Measurements from ENCODE around the gene FMN1. TPM values are rescaled to one million over a fixed set of nuclear protein-coding genes. Genes with fewer than 3 reads are reported as not detected.

The FMN1 gene
- total and polyA plus RNA-seq, 2 donors from 2014 or later, result 0.71 to 44.8 TPM

DNA sequence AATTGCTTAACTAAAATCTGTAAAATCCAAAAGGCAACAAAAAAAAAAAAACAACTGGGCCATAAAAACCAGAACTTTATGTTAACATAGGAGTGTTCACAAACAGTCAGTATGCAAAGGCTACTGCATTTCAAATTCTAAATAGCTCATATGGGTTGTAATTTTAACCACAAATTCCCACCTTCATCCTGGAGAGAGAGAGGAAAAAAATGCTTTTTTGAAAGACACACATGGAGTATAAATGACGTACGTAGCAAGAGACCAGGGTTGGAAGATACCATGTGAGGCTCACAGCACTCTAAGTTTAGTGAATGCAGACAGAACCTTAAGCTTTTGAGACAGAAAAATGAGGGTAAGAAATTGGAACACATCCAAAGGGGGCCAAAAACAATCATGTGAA is 115.9 kb downstream of the FMN1 start:
- intact Hi-C loops (cut with DNase I), result no loop called here
- H3K9ac ChIP-seq (ENCODE audit: low read length in 3 of 3), result no peak overlapping the region
- no peak for FAIRE-seq

DNA sequence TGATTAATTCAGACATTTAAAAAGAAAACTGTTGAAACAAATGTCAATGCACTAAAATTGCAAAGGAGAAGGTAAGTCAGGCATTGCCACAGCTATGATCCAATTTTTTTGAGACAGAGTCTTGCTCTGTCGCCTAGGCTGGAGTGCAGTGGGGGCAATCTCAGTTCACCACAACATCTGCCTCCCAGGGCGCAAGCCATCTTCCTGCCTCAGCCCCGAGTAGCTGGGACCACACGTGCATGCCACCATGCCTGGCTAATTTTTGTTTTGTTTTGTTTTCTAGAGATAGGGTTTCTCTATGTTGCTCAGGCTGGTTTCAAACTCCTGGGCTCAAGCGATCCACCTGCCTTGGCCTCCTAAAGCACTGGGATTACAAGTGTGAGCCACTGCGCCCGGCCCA is 117.6 kb downstream of the FMN1 start:
- Histone ChIP-seq H3K4me3 (ENCODE audit: low read length in 3 of 3) (no peak overlapping the region), H3K27ac (ENCODE audit: low read depth in 2 of 2, low read length in 2 of 2) (no peak overlapping the region), H3K36me3 (ENCODE audit: control insufficient read depth in 2 of 3, insufficient read depth in 3 of 3, low read length in 3 of 3) (no peaks in the 10 kb centered on the region), H3K27me3 (ENCODE audit: control insufficient read depth, insufficient read depth, low read length) (no peaks in the 10 kb centered on the region), H3K9ac (ENCODE audit: low read length in 3 of 3) (no peak overlapping the region), H3K4me1 (ENCODE audit: control insufficient read depth in 2 of 3, insufficient read depth in 2 of 3, low read depth in 1 of 3, low read length in 3 of 3) (no peaks in the 10 kb centered on the region), H3K9me3 (ENCODE audit: control insufficient read depth in 2 of 3, insufficient read depth in 1 of 3, low read length in 3 of 3) (no peaks in the 10 kb centered on the region)
- FAIRE-seq (no peak), DNase-seq (no peak)
- intact Hi-C loops (cut with DNase I), result no loop called here
- TF ChIP-seq, protein P1, sequence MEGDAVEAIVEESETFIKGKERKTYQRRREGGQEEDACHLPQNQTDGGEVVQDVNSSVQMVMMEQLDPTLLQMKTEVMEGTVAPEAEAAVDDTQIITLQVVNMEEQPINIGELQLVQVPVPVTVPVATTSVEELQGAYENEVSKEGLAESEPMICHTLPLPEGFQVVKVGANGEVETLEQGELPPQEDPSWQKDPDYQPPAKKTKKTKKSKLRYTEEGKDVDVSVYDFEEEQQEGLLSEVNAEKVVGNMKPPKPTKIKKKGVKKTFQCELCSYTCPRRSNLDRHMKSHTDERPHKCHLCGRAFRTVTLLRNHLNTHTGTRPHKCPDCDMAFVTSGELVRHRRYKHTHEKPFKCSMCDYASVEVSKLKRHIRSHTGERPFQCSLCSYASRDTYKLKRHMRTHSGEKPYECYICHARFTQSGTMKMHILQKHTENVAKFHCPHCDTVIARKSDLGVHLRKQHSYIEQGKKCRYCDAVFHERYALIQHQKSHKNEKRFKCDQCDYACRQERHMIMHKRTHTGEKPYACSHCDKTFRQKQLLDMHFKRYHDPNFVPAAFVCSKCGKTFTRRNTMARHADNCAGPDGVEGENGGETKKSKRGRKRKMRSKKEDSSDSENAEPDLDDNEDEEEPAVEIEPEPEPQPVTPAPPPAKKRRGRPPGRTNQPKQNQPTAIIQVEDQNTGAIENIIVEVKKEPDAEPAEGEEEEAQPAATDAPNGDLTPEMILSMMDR (IDR thresholded peaks at IDR 0.05; ENCODE audit: borderline replicate concordance, extremely low read depth, insufficient read depth), result no peak

More for the DNA sequence above, 115.9 kb downstream of the FMN1 start:
- H3K4me1 ChIP-seq (ENCODE audit: control insufficient read depth in 2 of 3, insufficient read depth in 2 of 3, low read depth in 1 of 3, low read length in 3 of 3), result no peaks in the 10 kb centered on the region
- no peaks in the 10 kb centered on the region for H3K36me3 ChIP-seq (ENCODE audit: control insufficient read depth in 2 of 3, insufficient read depth in 3 of 3, low read length in 3 of 3)
- TF ChIP-seq, protein P1 (IDR thresholded peaks at IDR 0.05; ENCODE audit: borderline replicate concordance, extremely low read depth, insufficient read depth), result no peak
- H3K27ac ChIP-seq (ENCODE audit: low read depth in 2 of 2, low read length in 2 of 2), result no peak overlapping the region
- no peak overlapping the region for H3K4me3 ChIP-seq (ENCODE audit: low read length in 3 of 3)
- no peaks in the 10 kb centered on the region for H3K27me3 ChIP-seq (ENCODE audit: control insufficient read depth, insufficient read depth, low read length)
- no peak for DNase-seq
- H3K9me3 ChIP-seq (ENCODE audit: control insufficient read depth in 2 of 3, insufficient read depth in 1 of 3, low read length in 3 of 3), result no peaks in the 10 kb centered on the region

DNA sequence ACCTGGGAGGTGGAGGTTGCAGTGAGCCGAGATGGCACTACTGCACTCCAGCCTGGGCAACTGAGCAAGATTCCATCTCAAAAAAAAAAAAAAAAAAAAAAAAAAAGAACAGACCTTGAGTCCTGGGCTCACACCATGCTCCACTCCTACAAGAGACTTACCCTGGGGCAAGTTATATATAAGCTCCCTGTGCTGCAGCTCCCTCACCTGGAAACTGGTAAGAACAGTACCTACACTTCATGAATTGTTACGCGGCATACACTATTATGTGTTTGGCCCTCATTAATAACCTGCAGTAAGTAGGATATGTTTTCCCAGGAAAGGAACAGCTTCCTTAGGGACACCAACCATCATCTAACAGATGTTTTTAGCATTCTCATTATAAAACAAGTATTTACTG is 119.6 kb downstream of the FMN1 start:
- H3K4me1 ChIP-seq (ENCODE audit: control insufficient read depth in 2 of 3, insufficient read depth in 2 of 3, low read depth in 1 of 3, low read length in 3 of 3), result no peaks in the 10 kb centered on the region
- no peak overlapping the region for H3K27ac ChIP-seq (ENCODE audit: low read depth in 2 of 2, low read length in 2 of 2)
- H3K36me3 ChIP-seq (ENCODE audit: control insufficient read depth in 2 of 3, insufficient read depth in 3 of 3, low read length in 3 of 3), result no peaks in the 10 kb centered on the region
- intact Hi-C loops (cut with DNase I), result no loop called here
- no peaks in the 10 kb centered on the region for H3K27me3 ChIP-seq (ENCODE audit: control insufficient read depth, insufficient read depth, low read length)
- FAIRE-seq (no peak), DNase-seq (no peak)
- no peaks in the 10 kb centered on the region for H3K9me3 ChIP-seq (ENCODE audit: control insufficient read depth in 2 of 3, insufficient read depth in 1 of 3, low read length in 3 of 3)
- H3K4me3 ChIP-seq (ENCODE audit: low read length in 3 of 3), result no peak overlapping the region
- TF ChIP-seq, protein P1 (IDR thresholded peaks at IDR 0.05; ENCODE audit: borderline replicate concordance, extremely low read depth, insufficient read depth), result peak; percentile 31
- no peak overlapping the region for H3K9ac ChIP-seq (ENCODE audit: low read length in 3 of 3)

DNA sequence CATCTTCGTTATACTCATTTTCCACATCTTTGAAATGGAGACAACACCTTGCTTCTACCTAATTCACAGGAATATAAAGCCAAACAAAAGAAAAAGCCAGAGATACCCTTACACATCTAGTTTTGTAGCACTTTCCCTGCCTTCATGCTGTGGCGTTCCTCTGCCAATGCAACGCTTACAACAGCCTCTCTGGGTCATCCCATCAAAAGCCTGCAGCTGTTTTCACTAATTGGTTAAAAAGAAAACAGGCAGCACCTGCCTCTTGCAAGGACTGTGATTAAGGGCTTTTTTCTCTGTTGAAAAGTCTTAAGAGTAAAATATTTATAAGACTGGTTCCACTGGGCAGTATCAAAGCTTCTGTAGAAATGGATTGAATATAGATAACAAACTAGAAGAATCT is 120.3 kb downstream of the FMN1 start:
- intact Hi-C loops (cut with DNase I), result no loop called here
- no peak for DNase-seq
- Histone ChIP-seq H3K9me3 (ENCODE audit: control insufficient read depth in 2 of 3, insufficient read depth in 1 of 3, low read length in 3 of 3) (no peaks in the 10 kb centered on the region), H3K9ac (ENCODE audit: low read length in 3 of 3) (no peak overlapping the region), H3K36me3 (ENCODE audit: control insufficient read depth in 2 of 3, insufficient read depth in 3 of 3, low read length in 3 of 3) (no peaks in the 10 kb centered on the region), H3K27ac (ENCODE audit: low read depth in 2 of 2, low read length in 2 of 2) (no peak overlapping the region), H3K27me3 (ENCODE audit: control insufficient read depth, insufficient read depth, low read length) (no peaks in the 10 kb centered on the region), H3K4me3 (ENCODE audit: low read length in 3 of 3) (no peak overlapping the region), H3K4me1 (ENCODE audit: control insufficient read depth in 2 of 3, insufficient read depth in 2 of 3, low read depth in 1 of 3, low read length in 3 of 3) (peaks cover under 1 to 2% (median under 1%) of the 10 kb centered on the region in 3 donors)
- no peak for FAIRE-seq
- TF ChIP-seq, protein P1 (IDR thresholded peaks at IDR 0.05; ENCODE audit: borderline replicate concordance, extremely low read depth, insufficient read depth), result no peak
